Measurements from ENCODE around the gene NUDT17.

- no peak for TF ChIP-seq EZH2 (IDR thresholded peaks at IDR 0.05)
- no peak for TF ChIP-seq POLR2AphosphoS5 (IDR thresholded peaks at IDR 0.05; ENCODE audit: borderline replicate concordance, low read depth, low read length)
- TF ChIP-seq FOXP2 (optimal IDR thresholded peaks at IDR 0.05; ENCODE audit: control extremely low read depth, extremely low read length, insufficient read depth), result no peak
Observed at GRCh38 chr1:145878724-145879123, 33.3 kb downstream of the NUDT17 start.
